H1 (cell line): ENCODE data around the gene RAB11A. TPM values are rescaled to one million over a fixed set of nuclear protein-coding genes. Genes with fewer than 3 reads are reported as not detected.

Source experiments
- CTCF ChIA-PET: fragments of 300-600 bp; sonication (Branson Sonifier 250); formaldehyde crosslinking; loops from one replicate; lab custom pipeline; 2021; ENCODE audit not compliant: partially characterized antibody; lab: Charles Lee
- POLR2A ChIA-PET: fragments of 300-600 bp; sonication (Branson Sonifier 250); formaldehyde crosslinking; loops from one replicate; lab custom pipeline; 2021; ENCODE audit warnings: inconsistent platforms; ENCODE audit not compliant: partially characterized antibody; lab: Charles Lee
- DNase-seq, 2 experiments: peaks; one replicate each; pipeline versions ENCODE4 v3.0.0 to v3.0.0-alpha.2; 2010 to 2022; ENCODE audit warnings: low spot score in 2 of 2, low read depth in 1 of 2, mixed read lengths in 1 of 2
- FAIRE-seq: peaks from 2 replicates; lab custom pipeline; 2011; peaks lifted over from hg19 to GRCh38; lab: Jason Lieb, UNC
- H2AFZ ChIP-seq: 2 replicates; pipeline ENCODE4 v1.8.1; 2012; ENCODE audit warnings: low read length, inconsistent platforms
- H2AK5ac ChIP-seq: 2 replicates; pipeline ENCODE4 v1.6.1; 2013; ENCODE audit warnings: low read depth, low read length
- H2BK120ac ChIP-seq: replicated peaks from 2 replicates; pipeline ENCODE3; 2013; ENCODE audit warnings: low read depth, low read length, inconsistent platforms
- H2BK12ac ChIP-seq: 2 replicates; pipeline ENCODE4 v1.6.1; 2013; ENCODE audit warnings: low read depth, low read length
- H2BK15ac ChIP-seq: 2 replicates; pipeline ENCODE4 v1.6.1; 2013; ENCODE audit warnings: low read length
- H2BK20ac ChIP-seq: 2 replicates; pipeline ENCODE4 v1.6.1; 2013; ENCODE audit warnings: low read length
- H2BK5ac ChIP-seq: 2 replicates; pipeline ENCODE4 v1.6.1; 2013; ENCODE audit warnings: low read depth, low read length
- H3K14ac ChIP-seq: 2 replicates; pipeline ENCODE4 v1.6.1; 2013; ENCODE audit warnings: inconsistent platforms; ENCODE audit not compliant: insufficient read length
- H3K18ac ChIP-seq: 2 replicates; pipeline ENCODE4 v1.6.1; 2013; ENCODE audit warnings: low read length; ENCODE audit errors: extremely low read depth
- H3K23ac ChIP-seq: 2 replicates; pipeline ENCODE4 v1.6.1; 2013; ENCODE audit warnings: inconsistent platforms; ENCODE audit not compliant: insufficient read length
- H3K23me2 ChIP-seq: 2 replicates; pipeline ENCODE4 v1.6.1; 2013; ENCODE audit warnings: low read depth, low read length
- H3K27ac ChIP-seq: 2 replicates; pipeline ENCODE4 v1.6.1; 2011; ENCODE audit warnings: low read depth, low read length, inconsistent platforms
- H3K27me3 ChIP-seq, 4 experiments: replicated peaks in 1 of 4; 1 replicate in 1 of 4; 2 replicates in 3 of 4; pipeline versions ENCODE4 v1.6.1 to v1.8.1; 2011 to 2013; ENCODE audit warnings: low read length in 3 of 4, mild to moderate bottlenecking in 3 of 4, inconsistent platforms in 2 of 4, mixed read lengths in 2 of 4, moderate library complexity in 1 of 4; ENCODE audit not compliant: control insufficient read depth in 3 of 4, insufficient read depth in 3 of 4; ENCODE audit errors: extremely low read depth in 1 of 4
- H3K36me3 ChIP-seq, 4 experiments: 2 replicates each; pipeline versions ENCODE4 v1.6.1 to v1.8.1; 2011 to 2013; ENCODE audit warnings: mild to moderate bottlenecking in 4 of 4, low read length in 3 of 4, moderate library complexity in 2 of 4, control low read depth in 1 of 4, inconsistent platforms in 1 of 4; ENCODE audit not compliant: insufficient read depth in 4 of 4, control insufficient read depth in 2 of 4
- H3K4ac ChIP-seq: replicated peaks from 2 replicates; pipeline ENCODE3; 2013; ENCODE audit warnings: low read length, low read depth, mixed read lengths, inconsistent platforms; ENCODE audit not compliant: insufficient read length
- H3K4me1 ChIP-seq, 4 experiments: replicated peaks in 1 of 4; 1 replicate in 1 of 4; 2 replicates in 3 of 4; pipeline versions ENCODE4 v1.6.1 to v1.8.1; 2011 to 2013; ENCODE audit warnings: low read length in 3 of 4, inconsistent platforms in 2 of 4, mixed read lengths in 1 of 4; ENCODE audit not compliant: insufficient read depth in 4 of 4, control insufficient read depth in 3 of 4
- H3K4me2 ChIP-seq, 2 experiments: 2 replicates each; pipeline versions ENCODE4 v1.6.1 to v1.8.1; 2011 to 2013; ENCODE audit warnings: low read depth in 2 of 2, low read length in 2 of 2, control low read depth in 1 of 2, inconsistent platforms in 1 of 2, mild to moderate bottlenecking in 1 of 2; ENCODE audit not compliant: insufficient read depth in 1 of 2
- H3K4me3 ChIP-seq, 4 experiments: fragments of 200-600, 300-600 bp in 1 of 4; sonication (generic), shearing (Covaris generic), sonication (Bioruptor Twin) in 1 of 4; 2 replicates each; pipeline versions ENCODE4 v1.5.1 to v1.8.1; 2011 to 2016; ENCODE audit warnings: low read length in 4 of 4, low read depth in 3 of 4, control low read depth in 2 of 4, inconsistent platforms in 2 of 4, mild to moderate bottlenecking in 2 of 4, mixed read lengths in 1 of 4, moderate library complexity in 1 of 4; ENCODE audit not compliant: insufficient read depth in 2 of 4; ENCODE audit errors: extremely low read depth in 1 of 4
- H3K56ac ChIP-seq: replicated peaks from 2 replicates; pipeline ENCODE3; 2013; ENCODE audit warnings: low read depth, mild to moderate bottlenecking, mixed read lengths, low read length, inconsistent platforms; ENCODE audit not compliant: insufficient read length
- H3K79me1 ChIP-seq: 2 replicates; pipeline ENCODE4 v1.6.1; 2013; ENCODE audit warnings: low read depth, low read length, control low read depth
- H3K79me2 ChIP-seq, 2 experiments: 2 replicates each; pipeline versions ENCODE4 v1.6.1 to v1.8.1; 2012 to 2013; ENCODE audit warnings: low read length in 2 of 2, mild to moderate bottlenecking in 2 of 2, inconsistent platforms in 1 of 2; ENCODE audit not compliant: insufficient read depth in 2 of 2, control insufficient read depth in 1 of 2
- H3K9ac ChIP-seq, 4 experiments: replicated peaks in 1 of 4; 1 replicate in 1 of 4; 2 replicates in 3 of 4; pipeline versions ENCODE4 v1.6.1 to v1.8.1; 2011 to 2013; ENCODE audit warnings: low read depth in 3 of 4, low read length in 3 of 4, control low read depth in 2 of 4, mild to moderate bottlenecking in 2 of 4, moderate library complexity in 2 of 4, inconsistent platforms in 1 of 4; ENCODE audit errors: extremely low read depth in 1 of 4
- H3K9me3 ChIP-seq, 2 experiments: 2 replicates each; pipeline versions ENCODE4 v1.6.1 to v1.8.1; 2012 to 2013; ENCODE audit warnings: mild to moderate bottlenecking in 2 of 2, moderate library complexity in 2 of 2, control low read depth in 1 of 2, inconsistent platforms in 1 of 2, low read depth in 1 of 2, low read length in 1 of 2, mixed read lengths in 1 of 2; ENCODE audit not compliant: insufficient read depth in 2 of 2
- H4K20me1 ChIP-seq, 2 experiments: replicated peaks in 1 of 2; 2 replicates each; pipeline versions ENCODE3 to v1.8.1; 2011 to 2013; ENCODE audit warnings: inconsistent platforms in 2 of 2, low read length in 2 of 2, mild to moderate bottlenecking in 1 of 2; ENCODE audit not compliant: insufficient read depth in 2 of 2, control insufficient read depth in 1 of 2
- H4K5ac ChIP-seq: 2 replicates; pipeline ENCODE4 v1.6.1; 2013; ENCODE audit warnings: low read length, low read depth, mixed read lengths, inconsistent platforms; ENCODE audit not compliant: insufficient read length
- H4K8ac ChIP-seq: 2 replicates; pipeline ENCODE4 v1.8.0; 2013; ENCODE audit warnings: mild to moderate bottlenecking, moderate library complexity, low read length, inconsistent platforms; ENCODE audit not compliant: insufficient read depth; ENCODE audit errors: extremely low read depth
- H4K91ac ChIP-seq: replicated peaks from 2 replicates; pipeline ENCODE3; 2013; ENCODE audit warnings: low read length, mixed read lengths, inconsistent platforms; ENCODE audit not compliant: insufficient read length
- KDM5A ChIP-seq: fragments of 200-600 bp; IDR thresholded peaks from 2 replicates; pipeline ENCODE4 v1.7.1; 2012; ENCODE audit warnings: mild to moderate bottlenecking, low read length, inconsistent platforms, mixed read lengths
- SP4 ChIP-seq: IDR thresholded peaks from 2 replicates; pipeline ENCODE4 v1.6.1; 2012; ENCODE audit warnings: low read length, inconsistent platforms
- YY1 ChIP-seq: IDR thresholded peaks from 2 replicates; pipeline ENCODE4 v1.6.1; 2011; ENCODE audit warnings: low read depth, mild to moderate bottlenecking, low read length
- WGBS, 2 experiments: shearing (Covaris generic) in 1 of 2; methylation state at CpG; one replicate each; pipeline versions ENCODE4 v1.1.6 to v1.1.7; 2013 to 2015; ENCODE audit warnings: low lambda C conversion rate in 2 of 2, mixed read lengths in 2 of 2, inconsistent platforms in 1 of 2, low coverage in 1 of 2, missing lambda C conversion rate in 1 of 2; ENCODE audit not compliant: insufficient replicate concordance in 2 of 2, insufficient coverage in 1 of 2, insufficient read length in 1 of 2; ENCODE audit errors: extremely low coverage in 1 of 2, missing lambda C conversion rate in 1 of 2; 5-methylcytosine and 5-hydroxymethylcytosine counted together
- polyA plus RNA-seq, 7 experiments: library from polyadenylated mRNA; depleted of rRNA in 3 of 7; stranded (reverse) in 5 of 7; unstranded in 2 of 7; fragments of >200 nt in 5 of 7; fragments of 200-250 nt in 2 of 7; gene quantifications; 1 replicate in 5 of 7; 2 replicates in 1 of 7; 4 replicates in 1 of 7; pipeline versions ENCODE4 v1.2.1 to v1.2.3, GENCODE V29; 2011 to 2013; ENCODE audit warnings: missing spikeins in 2 of 7, mixed read lengths in 2 of 7
- total RNA-seq: library from RNA; stranded (reverse); fragmentation: NEBNext Ultra II Directional; extraction: Animal tissue kit (Norgen Biotek cat#: 25700); gene quantifications from 2 replicates; pipeline ENCODE4 v1.2.1, GENCODE V29; 2021

RAB11A gene
- total and polyA plus RNA-seq, 2 of the 8 experiments (the other 6 are each of a cell fraction or from before 2014, with no cell fraction given), result 211 to 254 TPM

GRCh38 chr15:65931221-65931620 lies 61.9 kb downstream of the RAB11A start:
- no peak overlapping the region for H2BK12ac ChIP-seq
- no peak overlapping the region for H3K18ac ChIP-seq
- no peak overlapping the region for H3K4ac ChIP-seq
- H2AK5ac ChIP-seq, result no peak overlapping the region
- H3K4me3 ChIP-seq, result no peak overlapping the region
- no peak overlapping the region for H3K4me2 ChIP-seq
- H3K79me1 ChIP-seq, result no peaks in the 10 kb centered on the region
- no peaks in the 10 kb centered on the region for H4K20me1 ChIP-seq
- no peak overlapping the region for H2BK15ac ChIP-seq
- DNase-seq, result no peak
- no peaks in the 10 kb centered on the region for H3K23me2 ChIP-seq
- no peak overlapping the region for H4K8ac ChIP-seq
- TF ChIP-seq KDM5A (no peak), YY1 (no peak), SP4 (no peak)
- TF ChIP-seq, all 59 proteins: peak for 0
- FAIRE-seq, result no peak
- Histone ChIP-seq H3K79me2 (no peaks in the 10 kb centered on the region), H2BK5ac (no peak overlapping the region), H2AFZ (no peak overlapping the region), H4K5ac (no peak overlapping the region), H3K4me1 (peaks cover 0 to 2% (median 0%) of the 10 kb centered on the region in 4 experiments; a peak in 3 of 7 replicates), H3K23ac (no peak overlapping the region), H3K27ac (no peak overlapping the region), H3K9ac (no peak overlapping the region), H3K56ac (no peak overlapping the region), H2BK120ac (no peak overlapping the region), H3K14ac (no peak overlapping the region), H2BK20ac (no peak overlapping the region), H3K36me3 (no peaks in the 10 kb centered on the region), H3K9me3 (no peaks in the 10 kb centered on the region), H4K91ac (no peak overlapping the region), H3K27me3 (no peaks in the 10 kb centered on the region)
- ChIA-PET POLR2A (interaction anchor here (1.6 to 1.7 kb wide), 2 partner anchors 9 to 11 kb away, joined by 4 to 8 read pairs; no protein-coding TSS in a partner anchor), CTCF (interaction anchor here (0.9 to 5.1 kb wide), 7 partner anchors 8 to 94 kb away, joined by 3 to 45 read pairs (median 5); no protein-coding TSS in a partner anchor)
- WGBS, 2 experiments, result 84% methylated on average over 4 of the region's 4 CpGs; no CpG with 5 or more reads in 1 of the 2 experiments
